NCI-H1417 treated with DMSO at 0.1 percent for 48 hours (cell line): ENCODE results near the gene COL4A6.
"Not testable (repeated sequence)": the region's sequence is repeated elsewhere in the genome, so short reads cannot be mapped to it uniquely, and the experiment has no call there.

Experiments
- DNase-seq: peaks from one replicate; lab custom pipeline; 2025; lab: John Stamatoyannopoulos, UW

The COL4A6 gene

DNA sequence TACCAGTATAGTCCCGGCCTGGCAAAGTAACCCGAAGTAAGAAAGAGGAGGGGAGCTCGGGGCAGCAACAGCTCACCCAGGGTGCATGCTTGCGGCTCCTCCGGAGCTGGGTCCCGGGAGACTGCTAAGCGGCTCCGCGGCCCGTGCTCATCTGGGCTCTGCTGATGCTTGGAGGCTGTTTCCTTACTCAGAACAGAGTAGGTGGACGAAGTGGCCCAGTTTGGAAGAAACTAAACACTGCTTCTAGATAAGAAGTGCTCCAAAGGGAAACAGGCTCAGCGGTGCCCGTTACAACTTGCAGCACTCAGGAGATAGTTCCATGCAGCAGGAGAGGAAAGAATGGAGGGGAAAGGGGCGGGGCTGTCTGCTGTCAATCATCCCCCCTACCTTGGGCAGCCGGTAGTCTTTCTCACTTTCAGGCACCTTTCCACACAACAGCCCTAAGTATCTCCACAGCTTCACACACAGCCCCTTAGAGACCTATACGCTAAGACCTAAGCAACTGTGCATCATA lies at the start of gene COL4A6:
Gene COL4A6 (minus strand): TSS at position 313 of the 514 bp plus-strand sequence. CDS start 226 bp downstream, at position 87.
- no peak for DNase-seq

DNA sequence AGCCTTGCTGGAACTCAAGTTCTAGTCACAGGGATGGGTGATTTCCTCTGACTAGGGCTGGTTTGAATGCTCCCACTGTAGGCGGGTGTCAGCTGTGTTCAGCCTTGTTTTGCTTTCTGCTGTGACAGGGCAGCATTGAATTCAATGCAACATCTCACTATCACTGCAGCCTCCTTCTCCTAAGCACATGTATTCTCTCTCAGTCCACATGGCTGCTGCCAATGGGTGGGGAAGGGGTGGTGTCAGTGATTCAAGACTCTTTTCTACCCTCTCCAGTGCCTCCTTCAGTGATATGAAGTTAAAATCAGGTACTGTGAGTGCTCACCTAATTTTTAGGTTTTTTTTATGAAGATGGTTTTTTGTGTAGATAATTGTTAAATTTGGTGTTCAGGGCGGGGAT lies 47.7 kb upstream of the COL4A6 start:
- no peak for DNase-seq

DNA sequence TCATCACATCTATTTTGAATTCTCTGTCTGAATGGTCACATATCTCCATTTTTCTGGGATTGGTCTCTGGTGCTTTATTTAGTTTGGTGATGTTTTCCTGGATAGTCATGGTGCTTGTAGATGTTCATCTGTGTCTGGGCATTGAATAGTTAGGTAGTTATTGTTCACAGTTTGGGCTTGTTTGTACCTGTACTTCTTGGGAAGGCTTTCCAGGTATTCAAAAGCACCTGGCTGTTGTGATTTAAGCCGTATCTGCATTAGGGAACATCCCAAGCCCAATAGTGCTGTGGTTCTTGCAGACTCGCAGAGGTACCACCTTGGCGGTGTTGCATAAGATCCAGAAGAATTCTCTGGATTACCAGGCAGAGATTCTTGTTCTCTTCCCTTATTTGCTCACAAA lies 46.0 kb upstream of the COL4A6 start:
- no peak for DNase-seq

DNA sequence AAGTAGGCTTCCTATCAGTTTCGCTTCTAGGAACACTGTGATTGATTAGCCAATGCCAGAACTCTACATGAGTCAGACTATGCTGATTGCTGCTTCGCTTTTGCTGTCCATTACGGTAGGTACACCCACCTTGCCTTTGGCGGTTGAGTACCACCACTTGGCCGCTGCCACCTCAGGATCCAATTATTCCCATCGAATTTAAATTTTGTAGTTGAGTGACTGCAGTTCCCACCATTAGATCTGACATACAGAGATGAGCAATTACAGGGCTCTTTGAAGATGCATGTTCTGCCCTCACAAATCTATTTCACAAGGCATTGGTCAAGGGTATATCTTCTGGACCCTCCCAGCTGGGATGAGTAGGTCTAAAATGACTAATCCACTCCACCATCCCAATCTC lies 43.3 kb upstream of the COL4A6 start:
- not testable (repeated sequence) for DNase-seq

DNA sequence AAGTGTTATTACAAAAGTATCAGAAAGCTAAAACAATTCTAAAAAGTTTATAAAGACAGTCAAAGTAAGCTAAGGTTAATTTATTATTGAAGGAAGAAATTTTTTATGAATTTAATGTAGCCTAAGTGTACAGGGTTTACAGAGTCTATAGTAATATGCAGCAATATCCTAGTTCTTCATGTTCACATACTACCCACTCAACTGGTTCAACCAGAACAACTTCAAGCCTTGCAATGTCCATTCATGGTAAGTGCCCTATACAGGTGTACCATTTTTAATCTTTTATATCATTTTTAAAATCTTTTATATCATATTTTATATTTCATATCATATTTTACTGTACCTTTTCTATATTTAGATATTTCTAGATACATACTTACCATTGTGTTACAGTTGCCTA lies 35.8 kb upstream of the COL4A6 start:
- no peak for DNase-seq

DNA sequence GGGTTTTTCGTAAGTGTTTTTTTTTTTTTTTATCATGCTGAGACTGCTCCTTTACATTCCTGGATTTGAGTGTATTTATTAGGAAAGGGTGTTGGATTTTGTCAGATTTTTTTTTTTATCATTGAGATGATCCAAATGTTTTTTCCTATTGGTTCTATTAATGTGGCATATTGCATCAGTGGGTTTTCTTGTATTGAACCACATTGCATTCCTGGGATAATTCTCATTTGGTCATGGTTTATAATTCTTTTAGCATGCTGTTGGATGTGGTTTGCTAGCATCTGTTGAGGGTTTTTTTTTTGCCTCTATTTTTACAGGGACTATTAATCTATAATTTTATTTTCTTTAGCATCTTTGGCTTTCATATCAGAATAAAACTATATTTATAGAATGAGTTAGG lies 30.3 kb upstream of the COL4A6 start:
- no peak for DNase-seq

DNA sequence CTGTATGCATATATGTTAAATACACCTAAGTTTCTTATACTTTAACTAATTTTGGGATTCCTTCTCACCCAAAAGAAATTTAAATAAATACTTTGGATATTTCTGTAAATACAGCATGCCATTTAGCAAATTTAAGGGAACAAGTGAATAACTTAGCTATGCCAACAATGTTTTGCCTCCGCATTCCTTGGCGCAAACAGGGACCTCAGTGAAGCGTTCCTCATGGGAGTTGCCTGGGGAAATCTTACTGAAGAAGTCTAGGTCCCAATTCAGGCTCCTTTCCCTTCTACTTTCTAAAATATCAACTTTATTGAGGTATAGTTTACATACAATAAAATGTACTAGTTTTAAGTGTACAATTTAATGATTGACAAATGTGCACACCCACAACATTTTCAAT lies 26.4 kb upstream of the COL4A6 start:
- no peak for DNase-seq

DNA sequence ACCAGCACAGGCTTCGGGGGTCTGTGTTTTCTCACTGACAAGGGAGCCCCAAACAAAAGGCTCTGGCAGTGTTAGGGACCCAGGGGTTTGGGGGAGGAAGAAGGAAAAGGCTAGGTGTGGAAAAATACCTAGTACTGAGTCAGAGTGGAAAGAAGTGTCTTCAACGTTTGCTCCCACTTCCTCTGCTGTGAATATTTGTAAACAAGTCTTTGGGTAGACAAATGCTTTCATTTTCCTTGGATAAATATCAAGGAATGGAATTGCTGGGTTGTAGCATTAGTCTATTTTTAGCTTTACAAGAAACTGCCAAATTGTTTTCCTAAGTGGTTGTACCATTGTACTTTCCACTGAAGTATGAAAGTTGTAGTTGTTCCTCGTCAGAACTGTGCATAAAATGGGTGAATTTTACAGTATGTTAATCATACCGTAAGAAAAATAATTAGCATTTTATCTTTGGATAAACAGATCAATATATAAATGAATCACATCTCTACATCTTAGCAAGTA lies 18.8 kb upstream of the COL4A6 start:
- no peak for DNase-seq

DNA sequence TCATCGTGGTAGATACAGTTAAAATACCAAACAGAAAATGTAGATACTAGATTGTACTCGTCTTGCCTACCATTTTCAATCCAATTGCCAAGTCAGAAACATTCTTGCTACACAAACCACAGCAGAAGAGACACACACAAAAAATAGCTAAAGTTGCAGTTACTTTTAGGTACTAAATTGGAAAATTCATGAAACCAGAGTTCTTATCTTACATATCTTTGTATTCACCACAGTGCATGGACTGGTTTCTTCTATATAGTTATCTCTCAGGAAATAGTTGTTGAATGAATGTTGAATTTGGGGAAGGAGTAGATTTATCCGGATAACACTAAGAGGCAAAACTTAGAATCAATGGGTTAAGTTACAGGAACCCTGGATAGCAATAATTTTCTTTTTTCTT lies 15.6 kb upstream of the COL4A6 start:
- no peak for DNase-seq

DNA sequence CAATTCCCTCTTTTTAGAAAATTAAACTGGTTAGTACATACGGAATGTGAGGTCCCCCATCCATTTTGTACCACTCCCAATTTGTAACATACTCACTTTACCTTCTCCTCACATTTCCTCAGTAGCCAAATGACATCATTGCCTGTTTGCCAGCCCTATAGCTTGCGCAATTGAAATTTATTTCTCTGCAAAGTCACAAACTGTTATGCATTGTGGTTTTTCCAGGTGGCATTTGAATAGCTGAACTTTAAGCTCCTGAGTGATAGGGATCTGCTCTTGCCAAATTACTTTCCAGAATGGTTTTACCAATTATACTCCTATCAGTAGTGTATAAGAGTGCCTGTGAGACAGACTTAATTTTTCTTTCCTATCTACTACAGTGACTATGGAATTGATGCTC lies 9.1 kb upstream of the COL4A6 start:
- DNase-seq, result no peak

DNA sequence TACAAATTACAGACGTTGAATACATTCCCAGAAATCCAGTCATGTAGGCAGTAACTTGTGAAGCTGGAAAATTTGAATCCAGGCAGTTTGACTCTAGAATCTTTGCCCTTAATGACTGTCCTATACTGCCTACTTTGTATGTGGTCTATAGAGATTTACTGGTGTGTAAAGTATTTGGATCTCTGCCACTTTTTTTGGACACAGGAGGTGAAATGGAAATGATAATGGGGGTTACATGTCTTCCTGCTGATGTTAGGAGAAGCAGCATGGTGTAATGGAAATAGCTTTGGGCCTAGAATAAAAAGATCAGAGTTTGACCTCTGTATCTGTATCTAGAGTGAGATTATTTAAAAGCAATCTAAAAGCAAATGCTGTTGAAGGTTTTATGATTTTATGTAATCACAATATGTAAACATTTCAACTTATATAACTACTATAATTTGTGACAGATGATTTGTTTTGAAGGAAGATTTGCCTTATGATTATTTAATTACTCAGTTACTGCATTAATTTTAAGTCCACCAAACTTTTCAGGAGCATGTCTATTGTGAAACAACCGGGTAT lies 4.8 kb upstream of the COL4A6 start:
- DNase-seq, result no peak

DNA sequence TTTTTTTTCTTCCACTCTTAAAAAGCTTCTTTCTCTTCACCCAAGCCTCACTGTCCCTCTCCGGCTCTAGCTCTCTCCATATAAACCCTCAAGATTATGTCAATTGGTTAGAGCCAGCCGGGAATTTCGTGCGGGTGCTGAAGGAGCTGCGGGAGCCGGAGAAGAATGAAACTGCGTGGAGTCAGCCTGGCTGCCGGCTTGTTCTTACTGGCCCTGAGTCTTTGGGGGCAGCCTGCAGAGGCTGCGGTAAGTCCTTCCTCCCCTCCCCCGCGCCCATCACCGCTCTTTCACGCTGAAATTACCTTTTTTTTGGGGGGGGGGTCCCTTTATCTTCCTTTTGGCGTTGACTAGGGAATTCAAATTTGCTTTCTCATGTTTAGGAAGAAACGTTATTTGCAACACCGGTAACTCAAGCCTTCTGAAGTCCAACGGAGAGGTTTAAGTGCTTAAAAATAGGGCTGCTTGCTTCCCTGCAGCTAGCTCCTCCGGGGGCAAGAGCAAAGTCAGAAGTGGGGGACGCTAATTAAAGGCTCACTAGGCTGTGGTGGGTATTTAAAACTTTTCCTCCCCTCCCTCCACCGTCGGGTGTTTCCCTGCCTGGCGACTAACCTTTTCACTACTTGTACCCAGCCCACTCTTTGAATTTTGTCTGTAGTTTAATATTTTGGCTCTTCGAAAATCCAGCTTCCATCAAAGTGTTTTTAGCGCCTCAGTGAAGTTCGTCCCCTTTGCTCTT lies 1.9 kb upstream of the COL4A6 start:
- no peak for DNase-seq

DNA sequence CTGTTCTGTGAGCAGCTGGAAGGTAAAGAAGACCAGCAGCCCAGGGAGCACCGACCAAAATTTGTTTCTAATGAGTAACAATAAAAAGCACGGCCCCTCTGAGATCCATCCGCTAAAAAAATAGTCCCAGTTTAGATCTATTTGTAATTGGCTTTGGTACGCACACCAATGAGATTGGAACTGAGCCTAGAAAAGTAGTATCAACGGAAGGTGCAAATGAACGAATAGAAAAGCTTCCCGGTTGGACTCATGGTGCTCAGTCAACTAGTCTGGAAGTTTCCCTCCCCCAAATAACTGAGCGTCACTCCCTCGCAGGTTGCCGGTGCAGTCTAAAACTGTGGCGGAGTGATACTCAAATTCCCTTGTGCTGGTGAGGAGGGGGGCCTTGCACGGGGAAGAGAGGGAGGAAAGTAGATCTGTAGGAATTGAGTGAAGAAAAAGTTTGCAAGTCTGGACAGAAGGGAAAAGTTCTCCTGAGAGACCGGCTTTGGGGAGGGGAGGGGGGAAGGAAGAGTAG lies 1.3 kb upstream of the COL4A6 start, which contains the start of gene COL4A5:
Gene COL4A5 (plus strand): TSS at position 413 of the 517 bp plus-strand sequence. CDS start 288 bp downstream, outside the sequence.
- DNase-seq, result peak; percentile 61

DNA sequence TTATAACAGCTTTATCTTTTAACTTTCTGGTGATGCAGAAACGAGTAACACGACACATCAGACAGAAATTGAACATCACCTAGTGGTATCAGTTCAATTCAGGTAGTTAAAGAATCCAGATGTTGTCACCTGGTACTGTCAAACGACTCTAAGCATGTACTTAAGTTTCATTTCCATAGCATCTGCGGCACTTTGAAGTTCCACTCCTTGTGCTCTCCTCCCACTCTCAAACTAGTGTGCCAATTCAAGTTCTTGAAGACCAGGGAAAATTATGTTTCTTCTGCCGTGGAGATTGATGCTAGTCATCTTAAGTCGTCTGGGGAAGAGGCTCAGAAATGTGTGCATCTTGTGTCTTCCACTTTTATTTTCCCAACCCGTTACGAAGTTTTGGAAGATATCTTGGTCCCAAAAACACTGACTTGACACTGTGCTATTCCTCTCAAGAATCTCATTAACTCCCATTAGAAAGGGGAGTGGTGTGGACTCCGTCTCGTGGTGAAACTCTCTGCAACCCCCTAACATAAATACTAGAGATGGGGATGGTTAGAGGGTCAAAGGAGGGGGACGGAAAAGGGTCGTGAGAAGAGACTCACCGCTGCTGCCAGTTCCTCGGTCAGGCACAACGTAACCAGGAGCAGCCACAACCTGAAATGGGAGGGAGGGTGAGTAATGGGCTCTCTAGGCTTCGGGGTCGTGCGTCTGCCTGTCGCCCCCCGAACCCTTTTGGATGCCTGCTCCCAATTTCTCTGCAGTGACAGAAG lies 693 bp downstream of the COL4A6 start:
- no peak for DNase-seq

DNA sequence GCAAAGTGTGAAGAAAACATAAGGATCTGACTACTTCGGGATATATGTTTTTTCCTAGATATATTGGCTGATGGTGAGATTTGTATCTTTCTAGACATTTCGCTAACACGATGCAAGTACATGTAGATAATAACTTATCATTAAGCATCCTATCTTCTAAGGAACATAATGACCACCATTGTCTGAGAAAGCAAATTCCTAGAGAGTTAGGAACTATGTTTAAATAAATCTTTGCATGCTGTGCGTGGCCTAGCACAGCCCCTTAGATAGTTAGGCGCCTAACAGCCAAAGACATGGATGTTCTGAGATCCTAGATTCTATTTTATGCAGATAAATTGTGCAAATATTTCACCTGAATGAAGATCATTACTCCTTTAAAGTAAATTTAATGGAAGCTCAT lies 3.0 kb downstream of the COL4A6 start:
- DNase-seq, result no peak

DNA sequence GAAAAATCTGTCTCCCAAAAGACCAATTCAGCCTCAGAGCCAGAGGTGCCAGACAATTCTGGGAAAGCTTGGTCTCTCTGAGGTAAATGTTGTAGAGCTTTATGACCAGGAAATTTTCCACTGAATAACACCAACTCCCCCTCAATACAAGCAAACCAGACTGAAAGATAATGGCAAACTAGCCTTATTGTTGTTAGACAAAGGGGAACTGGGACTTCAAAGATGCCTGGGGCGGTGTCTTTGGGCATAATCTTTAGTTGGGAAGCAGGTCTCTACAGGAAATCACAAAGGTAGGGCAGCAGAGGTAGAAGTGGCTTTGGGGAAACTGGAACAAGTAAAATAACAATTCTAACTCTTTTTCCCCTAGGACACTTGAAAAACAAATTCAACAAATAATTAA lies 12.0 kb downstream of the COL4A6 start:
- no peak for DNase-seq

DNA sequence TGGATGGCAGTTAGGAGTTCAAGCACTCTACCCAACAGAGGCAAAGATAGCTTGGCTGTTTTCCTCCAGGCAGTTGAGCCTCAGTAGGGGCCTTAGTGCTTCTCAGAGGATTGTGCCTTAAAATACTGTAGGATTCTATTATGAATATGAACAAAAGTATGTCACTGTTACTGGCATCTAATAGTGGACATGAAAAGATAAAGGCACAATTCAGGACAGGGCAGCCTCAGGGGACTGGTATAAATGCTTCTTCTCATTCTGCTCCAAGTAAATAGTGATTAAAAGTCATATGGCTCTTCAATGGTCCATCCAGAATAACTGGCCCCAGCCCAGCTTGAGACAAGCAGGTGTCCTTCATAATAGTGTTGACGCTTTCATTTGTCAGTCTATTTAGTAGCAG lies 17.7 kb downstream of the COL4A6 start:
- no peak for DNase-seq

DNA sequence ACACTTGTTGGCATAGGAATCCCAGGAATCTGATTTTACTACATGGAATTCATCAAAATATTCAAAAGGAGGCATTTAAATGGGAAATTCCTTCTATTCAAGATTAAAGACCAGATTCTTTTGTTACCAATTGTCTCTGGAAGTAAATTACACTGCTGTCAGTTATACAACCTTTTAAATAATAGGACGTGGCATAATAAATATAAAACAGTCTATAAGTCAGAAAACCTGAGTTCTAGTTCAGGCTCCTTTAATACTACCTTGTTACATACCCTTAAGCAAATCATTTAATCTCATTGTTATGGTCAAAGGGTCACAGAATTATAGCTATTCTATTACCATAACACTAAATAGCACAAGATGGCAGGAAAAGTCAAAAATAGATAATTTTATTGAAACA lies 18.8 kb downstream of the COL4A6 start:
- no peak for DNase-seq

DNA sequence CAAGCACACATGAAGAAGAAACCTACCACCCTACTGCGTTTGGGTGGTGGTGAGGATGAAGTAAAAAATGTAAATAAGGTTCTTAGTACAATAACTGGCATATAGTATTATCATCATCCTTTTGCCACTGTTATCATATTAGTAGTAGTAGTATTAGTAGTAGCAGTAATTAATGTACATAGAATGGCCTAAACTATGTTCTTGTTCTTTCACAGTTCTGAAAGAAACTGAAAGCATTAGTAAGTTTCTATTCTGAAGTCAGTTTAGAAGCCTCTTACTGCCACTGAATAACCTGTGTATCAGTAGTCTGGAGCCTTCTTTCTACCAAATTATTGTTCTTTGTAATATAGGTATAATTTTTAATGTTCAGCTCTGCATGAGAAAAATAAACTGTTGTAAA lies 21.0 kb downstream of the COL4A6 start:
- no peak for DNase-seq

DNA sequence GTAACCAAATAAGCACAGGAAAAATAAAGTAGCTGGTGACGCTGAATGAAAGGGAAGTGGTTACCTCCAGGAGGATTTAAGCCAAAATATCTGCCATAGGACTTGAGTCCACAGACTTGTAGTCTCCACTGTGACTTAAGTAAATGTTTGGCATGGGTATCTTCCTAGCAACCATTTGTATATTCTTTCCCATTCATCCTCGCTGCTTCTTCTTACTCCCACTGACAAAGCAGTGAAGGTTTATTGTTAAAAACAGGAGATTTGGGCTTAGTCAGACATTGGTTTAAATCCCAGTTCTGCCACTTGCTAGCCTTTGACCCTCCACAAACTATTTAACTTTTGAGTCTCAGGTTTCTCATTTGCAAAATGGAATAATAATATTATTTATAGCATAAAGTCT lies 22.3 kb downstream of the COL4A6 start:
- no peak for DNase-seq

DNA sequence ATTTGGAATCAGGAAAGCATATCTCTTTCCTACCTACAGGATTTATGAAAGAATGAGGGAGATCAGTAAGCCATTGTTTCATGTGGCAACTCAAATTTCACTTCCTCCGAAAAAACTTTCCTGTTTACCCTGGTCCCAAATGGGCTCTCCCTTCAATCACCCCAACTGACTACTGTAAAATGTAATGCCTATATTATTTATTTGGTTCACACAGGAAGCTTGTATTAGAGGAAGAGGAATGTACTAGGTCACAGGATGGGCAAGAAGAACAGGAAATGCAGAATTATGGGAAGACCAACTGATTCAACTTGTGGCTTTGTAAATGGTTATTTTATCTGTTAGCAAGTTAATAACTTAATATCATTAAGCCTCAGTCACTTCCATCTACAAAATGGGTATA lies 23.1 kb downstream of the COL4A6 start:
- no peak for DNase-seq

DNA sequence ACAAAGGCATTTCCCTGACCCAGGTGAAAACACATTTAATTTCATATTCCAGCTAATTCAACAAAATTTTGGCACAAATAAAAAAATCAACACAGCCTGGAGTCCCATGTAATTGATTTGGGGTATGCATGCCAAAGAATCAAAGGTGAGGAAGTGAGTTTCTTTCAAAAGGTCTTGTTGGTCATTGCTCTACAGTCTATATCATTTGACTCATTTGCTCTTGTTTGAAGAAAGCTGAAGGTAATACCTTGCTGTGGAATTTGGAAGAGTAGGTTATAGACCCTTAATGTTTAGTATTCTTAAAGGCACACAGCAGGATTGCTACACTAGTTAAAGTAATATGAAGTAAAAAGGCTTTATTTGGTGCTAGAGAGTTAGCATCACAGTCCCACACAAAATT lies 25.4 kb downstream of the COL4A6 start:
- DNase-seq, result no peak
